K562 (cell line): Measurements from ENCODE around the gene ATP1A3. TPM values are rescaled to one million over a fixed set of nuclear protein-coding genes. Genes with fewer than 3 reads are reported as not detected.

Source experiments
- CREM ChIP-seq: IDR thresholded peaks from 2 replicates; pipeline ENCODE4 v1.6.1; 2014; ENCODE audit warnings: antibody characterized with exemption, low read depth
- FOXK2 ChIP-seq, 2 experiments: fragments of 450-650 bp; IDR thresholded peaks in 1 of 2; conservative IDR thresholded peaks in 1 of 2; 2 replicates each; pipeline ENCODE4 v1.6.1; 2016; ENCODE audit warnings: low read depth in 2 of 2, mild to moderate bottlenecking in 1 of 2
- HDAC1 ChIP-seq, 2 experiments: fragments of 450-650 bp; IDR thresholded peaks; 2 replicates each; pipeline ENCODE4 v1.6.1; 2016 to 2017; ENCODE audit warnings: inconsistent platforms in 1 of 2, mild to moderate bottlenecking in 1 of 2, moderate library complexity in 1 of 2
- HDAC2 ChIP-seq: fragments of 450-650 bp; IDR thresholded peaks from 2 replicates; pipeline ENCODE4 v1.6.1; 2016; ENCODE audit warnings: mild to moderate bottlenecking
- HDGF ChIP-seq: fragments of 450-650 bp; IDR thresholded peaks from 2 replicates; pipeline ENCODE4 v1.6.1; 2016
- HMG20A ChIP-seq: fragments of 450-650 bp; formaldehyde crosslinking; conservative IDR thresholded peaks from 2 replicates; pipeline ENCODE4 v1.4.0; 2020; ENCODE audit warnings: mild to moderate bottlenecking, mixed read lengths
- MYNN ChIP-seq, 2 experiments: sonication (generic); formaldehyde crosslinking in 1 of 2; IDR thresholded peaks; 2 replicates each; pipeline versions ENCODE4 v1.5.0 to v1.6.1; 2016 to 2020; ENCODE audit warnings: antibody characterized with exemption in 1 of 2, missing genetic modification reagents in 1 of 2
- PCBP2 ChIP-seq: fragments of 200-400 bp; formaldehyde crosslinking; IDR thresholded peaks from 2 replicates; pipeline ENCODE4 v1.6.1; 2018; ENCODE audit warnings: low read length, low read depth, mild to moderate bottlenecking, moderate library complexity; ENCODE audit not compliant: poor library complexity, severe bottlenecking
- PURB ChIP-seq: sonication (generic); formaldehyde crosslinking; IDR thresholded peaks from 2 replicates; pipeline ENCODE4 v1.9.0; 2021; ENCODE audit warnings: low read depth, mild to moderate bottlenecking, missing genetic modification reagents
- RAD21 ChIP-seq, 2 experiments: fragments of 250-450 bp in 1 of 2; fragments of 450-650 bp in 1 of 2; sonication (Bioruptor Pico) in 1 of 2; formaldehyde crosslinking in 1 of 2; IDR thresholded peaks in 1 of 2; conservative IDR thresholded peaks in 1 of 2; 2 replicates each; pipeline versions ENCODE4 v1.4.0 to v1.8.0; 2020 to 2022; ENCODE audit warnings: mild to moderate bottlenecking in 2 of 2, moderate library complexity in 1 of 2
- RB1 ChIP-seq: fragments of 450-650 bp; IDR thresholded peaks from 2 replicates; pipeline ENCODE4 v1.6.1; 2017; ENCODE audit warnings: low read depth, mild to moderate bottlenecking
- RBM22 ChIP-seq: fragments of 200-400 bp; formaldehyde crosslinking; IDR thresholded peaks from 2 replicates; pipeline ENCODE4 v1.6.1; 2018; ENCODE audit warnings: low read length, low read depth; ENCODE audit not compliant: poor library complexity, severe bottlenecking
- TFAM ChIP-seq: fragments of 250-450 bp; sonication (Bioruptor Pico); conservative IDR thresholded peaks from 2 replicates; pipeline ENCODE4 v1.5.0; 2021; ENCODE audit warnings: mild to moderate bottlenecking, moderate library complexity
- TSC22D4 ChIP-seq: fragments of 450-650 bp; IDR thresholded peaks from 2 replicates; pipeline ENCODE4 v1.6.1; 2016; ENCODE audit warnings: missing genetic modification characterization, missing biosample characterization, control low read depth
- ZEB2 ChIP-seq: fragments of 450-650 bp; IDR thresholded peaks from 2 replicates; pipeline ENCODE4 v1.6.1; 2016
- polyA plus RNA-seq, 8 experiments: library from polyadenylated mRNA; depleted of rRNA in 4 of 8; stranded (reverse) in 5 of 8; unstranded in 3 of 8; fragments of >200 nt; fragmentation: Nextera tagmentation in 2 of 8; fragmentation: Illumina TruSeq in 1 of 8; extraction: Ambion mirVana in 2 of 8; extraction: Trizol in 1 of 8; gene quantifications; 2 replicates each; pipeline versions ENCODE4 v1.2.1 to v1.2.3, GENCODE V29; 2011 to 2014; ENCODE audit warnings: inconsistent platforms in 1 of 8, missing spikeins in 1 of 8
- total RNA-seq, 7 experiments: library from RNA; depleted of rRNA in 6 of 7; stranded (reverse); fragments of >200 nt in 6 of 7; fragmentation: Illumina TruSeq in 2 of 7; extraction: Trizol in 2 of 7; gene quantifications; 2 replicates each; pipeline versions ENCODE4 v1.2.1 to v1.2.3, GENCODE V29; 2011 to 2021; ENCODE audit warnings: low replicate concordance in 1 of 7
- TF ChIP-seq, protein P1 (sequence below): fragments of 450-650 bp; IDR thresholded peaks from 2 replicates; pipeline ENCODE4 v1.7.0; 2016; ENCODE audit warnings: borderline replicate concordance
- TF ChIP-seq, protein P2 (sequence below): IDR thresholded peaks from 2 replicates; pipeline ENCODE4 v1.6.1; 2014; ENCODE audit warnings: antibody characterized with exemption
- TF ChIP-seq, protein P3 (sequence below): fragments of 250-450 bp; sonication (Bioruptor Pico); IDR thresholded peaks from 2 replicates; pipeline ENCODE4 v1.8.0; 2022; ENCODE audit warnings: moderate library complexity, mild to moderate bottlenecking, inconsistent platforms
- TF ChIP-seq, protein P4 (sequence below), 3 experiments: IDR thresholded peaks in 2 of 3; conservative IDR thresholded peaks in 1 of 3; 2 replicates each; pipeline ENCODE4 v1.5.1; 2011 to 2012; ENCODE audit warnings: low read length in 3 of 3, mild to moderate bottlenecking in 3 of 3, control low read depth in 2 of 3, improper control_type of control experiment in 1 of 3, inconsistent platforms in 1 of 3, low read depth in 1 of 3, mixed read lengths in 1 of 3, moderate library complexity in 1 of 3; ENCODE audit not compliant: insufficient read depth in 2 of 3
- TF ChIP-seq, protein P5 (sequence below): fragments of 250-450 bp; sonication (Bioruptor Pico); IDR thresholded peaks from 2 replicates; pipeline ENCODE4 v1.5.0; 2021

ATP1A3 gene
- total and polyA plus RNA-seq, 9 of the 15 experiments (the other 6 are each of a cell fraction or from before 2014, with no cell fraction given) = 0.03 to 1.0 (median 0.17) TPM; not detected in 3

DNA sequence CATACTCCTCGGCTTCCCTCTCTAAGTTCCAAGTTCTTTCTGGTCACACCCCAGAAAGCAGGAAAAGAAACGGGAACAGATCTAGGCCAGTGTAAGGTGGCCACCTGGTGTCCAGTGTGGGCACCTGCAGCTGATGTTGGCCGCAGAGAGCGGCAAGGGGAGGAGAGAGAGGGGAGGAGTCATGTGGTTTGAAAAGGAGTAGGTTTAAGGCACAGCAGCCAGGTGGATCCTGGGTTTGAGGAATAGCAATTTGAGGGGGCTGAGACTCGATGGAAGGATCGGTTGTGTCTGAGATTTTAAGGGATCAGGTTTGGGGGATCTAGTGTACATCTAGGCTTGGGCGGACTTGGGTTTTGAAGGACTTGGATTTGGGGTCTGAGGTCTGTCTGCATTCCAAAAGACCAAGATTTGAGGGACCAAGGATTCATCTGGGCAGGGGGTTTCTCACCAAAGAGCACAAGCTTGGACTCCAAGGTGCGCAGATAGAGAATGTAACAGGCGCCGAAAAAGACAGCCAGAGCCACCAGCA lies 36.1 kb downstream of the ATP1A3 start (continued):
- TF ChIP-seq, protein P1, sequence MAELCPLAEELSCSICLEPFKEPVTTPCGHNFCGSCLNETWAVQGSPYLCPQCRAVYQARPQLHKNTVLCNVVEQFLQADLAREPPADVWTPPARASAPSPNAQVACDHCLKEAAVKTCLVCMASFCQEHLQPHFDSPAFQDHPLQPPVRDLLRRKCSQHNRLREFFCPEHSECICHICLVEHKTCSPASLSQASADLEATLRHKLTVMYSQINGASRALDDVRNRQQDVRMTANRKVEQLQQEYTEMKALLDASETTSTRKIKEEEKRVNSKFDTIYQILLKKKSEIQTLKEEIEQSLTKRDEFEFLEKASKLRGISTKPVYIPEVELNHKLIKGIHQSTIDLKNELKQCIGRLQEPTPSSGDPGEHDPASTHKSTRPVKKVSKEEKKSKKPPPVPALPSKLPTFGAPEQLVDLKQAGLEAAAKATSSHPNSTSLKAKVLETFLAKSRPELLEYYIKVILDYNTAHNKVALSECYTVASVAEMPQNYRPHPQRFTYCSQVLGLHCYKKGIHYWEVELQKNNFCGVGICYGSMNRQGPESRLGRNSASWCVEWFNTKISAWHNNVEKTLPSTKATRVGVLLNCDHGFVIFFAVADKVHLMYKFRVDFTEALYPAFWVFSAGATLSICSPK = peak; percentile 84; the same call in 1 of the 2 replicates
- no peak for TF ChIP-seq HMG20A (CRISPR knock-in tag)
- TF ChIP-seq RAD21 (CRISPR knock-in tag; conservative IDR thresholded peaks at IDR 0.05 in 1 of 2, IDR thresholded peaks at IDR 0.05 in 1 of 2) = peak; percentile 80 to 88
- TF ChIP-seq ZEB2 = peak; percentile 45; the same call in 1 of the 2 replicates
- no peak for TF ChIP-seq PURB
- TF ChIP-seq, protein P2, sequence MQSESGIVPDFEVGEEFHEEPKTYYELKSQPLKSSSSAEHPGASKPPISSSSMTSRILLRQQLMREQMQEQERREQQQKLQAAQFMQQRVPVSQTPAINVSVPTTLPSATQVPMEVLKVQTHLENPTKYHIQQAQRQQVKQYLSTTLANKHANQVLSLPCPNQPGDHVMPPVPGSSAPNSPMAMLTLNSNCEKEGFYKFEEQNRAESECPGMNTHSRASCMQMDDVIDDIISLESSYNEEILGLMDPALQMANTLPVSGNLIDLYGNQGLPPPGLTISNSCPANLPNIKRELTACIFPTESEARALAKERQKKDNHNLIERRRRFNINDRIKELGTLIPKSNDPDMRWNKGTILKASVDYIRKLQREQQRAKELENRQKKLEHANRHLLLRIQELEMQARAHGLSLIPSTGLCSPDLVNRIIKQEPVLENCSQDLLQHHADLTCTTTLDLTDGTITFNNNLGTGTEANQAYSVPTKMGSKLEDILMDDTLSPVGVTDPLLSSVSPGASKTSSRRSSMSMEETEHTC = peak; percentile 47; the same call in 1 of the 2 replicates
- TF ChIP-seq RB1 = peak; percentile 85
- TF ChIP-seq, protein P3, sequence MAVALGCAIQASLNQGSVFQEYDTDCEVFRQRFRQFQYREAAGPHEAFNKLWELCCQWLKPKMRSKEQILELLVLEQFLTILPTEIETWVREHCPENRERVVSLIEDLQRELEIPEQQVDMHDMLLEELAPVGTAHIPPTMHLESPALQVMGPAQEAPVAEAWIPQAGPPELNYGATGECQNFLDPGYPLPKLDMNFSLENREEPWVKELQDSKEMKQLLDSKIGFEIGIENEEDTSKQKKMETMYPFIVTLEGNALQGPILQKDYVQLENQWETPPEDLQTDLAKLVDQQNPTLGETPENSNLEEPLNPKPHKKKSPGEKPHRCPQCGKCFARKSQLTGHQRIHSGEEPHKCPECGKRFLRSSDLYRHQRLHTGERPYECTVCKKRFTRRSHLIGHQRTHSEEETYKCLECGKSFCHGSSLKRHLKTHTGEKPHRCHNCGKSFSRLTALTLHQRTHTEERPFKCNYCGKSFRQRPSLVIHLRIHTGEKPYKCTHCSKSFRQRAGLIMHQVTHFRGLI (CRISPR knock-in tag) = no peak
- TF ChIP-seq TSC22D4 (tag) = no peak
- 0 out of 2 replicates have a peak, but pooled peaks have one; percentile 19 for TF ChIP-seq MYNN (IDR thresholded peaks at IDR 0.05)
- TF ChIP-seq MYNN (CRISPR knock-in tag; IDR thresholded peaks at IDR 0.05) = no peak
- no peak for TF ChIP-seq PCBP2
- TF ChIP-seq FOXK2 (conservative IDR thresholded peaks at IDR 0.05 in 1 of 2, IDR thresholded peaks at IDR 0.05 in 1 of 2; ENCODE audit: low read depth in 2 of 2) = peak in 1 of 2 experiments; percentile 40; a peak in 1 of 4 replicates
- TF ChIP-seq, protein P4, sequence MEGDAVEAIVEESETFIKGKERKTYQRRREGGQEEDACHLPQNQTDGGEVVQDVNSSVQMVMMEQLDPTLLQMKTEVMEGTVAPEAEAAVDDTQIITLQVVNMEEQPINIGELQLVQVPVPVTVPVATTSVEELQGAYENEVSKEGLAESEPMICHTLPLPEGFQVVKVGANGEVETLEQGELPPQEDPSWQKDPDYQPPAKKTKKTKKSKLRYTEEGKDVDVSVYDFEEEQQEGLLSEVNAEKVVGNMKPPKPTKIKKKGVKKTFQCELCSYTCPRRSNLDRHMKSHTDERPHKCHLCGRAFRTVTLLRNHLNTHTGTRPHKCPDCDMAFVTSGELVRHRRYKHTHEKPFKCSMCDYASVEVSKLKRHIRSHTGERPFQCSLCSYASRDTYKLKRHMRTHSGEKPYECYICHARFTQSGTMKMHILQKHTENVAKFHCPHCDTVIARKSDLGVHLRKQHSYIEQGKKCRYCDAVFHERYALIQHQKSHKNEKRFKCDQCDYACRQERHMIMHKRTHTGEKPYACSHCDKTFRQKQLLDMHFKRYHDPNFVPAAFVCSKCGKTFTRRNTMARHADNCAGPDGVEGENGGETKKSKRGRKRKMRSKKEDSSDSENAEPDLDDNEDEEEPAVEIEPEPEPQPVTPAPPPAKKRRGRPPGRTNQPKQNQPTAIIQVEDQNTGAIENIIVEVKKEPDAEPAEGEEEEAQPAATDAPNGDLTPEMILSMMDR (IDR thresholded peaks at IDR 0.05 in 2 of 3, conservative IDR thresholded peaks at IDR 0.05 in 1 of 3; ENCODE audit: insufficient read depth in 2 of 3, low read depth in 1 of 3, low read length in 3 of 3) = peak; percentile 92 to 97 (median 94)
- peak; percentile 92; the same call in 1 of the 2 replicates for TF ChIP-seq HDGF
- no peak for TF ChIP-seq HDAC2
- TF ChIP-seq TFAM (CRISPR knock-in tag) = no peak
- TF ChIP-seq RBM22 = no peak
- TF ChIP-seq CREM = peak; percentile 38; the same call in 1 of the 2 replicates
- TF ChIP-seq, protein P5, sequence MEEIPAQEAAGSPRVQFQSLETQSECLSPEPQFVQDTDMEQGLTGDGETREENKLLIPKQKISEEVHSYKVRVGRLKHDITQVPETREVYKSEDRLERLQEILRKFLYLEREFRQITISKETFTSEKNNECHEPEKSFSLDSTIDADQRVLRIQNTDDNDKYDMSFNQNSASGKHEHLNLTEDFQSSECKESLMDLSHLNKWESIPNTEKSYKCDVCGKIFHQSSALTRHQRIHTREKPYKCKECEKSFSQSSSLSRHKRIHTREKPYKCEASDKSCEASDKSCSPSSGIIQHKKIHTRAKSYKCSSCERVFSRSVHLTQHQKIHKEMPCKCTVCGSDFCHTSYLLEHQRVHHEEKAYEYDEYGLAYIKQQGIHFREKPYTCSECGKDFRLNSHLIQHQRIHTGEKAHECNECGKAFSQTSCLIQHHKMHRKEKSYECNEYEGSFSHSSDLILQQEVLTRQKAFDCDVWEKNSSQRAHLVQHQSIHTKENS (CRISPR knock-in tag) = no peak
- TF ChIP-seq HDAC1 (IDR thresholded peaks at IDR 0.05) = peak in 1 of 2 experiments; percentile 60; a peak in 2 of 4 replicates
